HCT116 (cell line): ENCODE data around the gene DNAH10.

Source experiments
- CBX3 ChIP-seq: IDR thresholded peaks from 2 replicates; pipeline ENCODE4 v1.6.1; 2012; ENCODE audit warnings: low read depth
- CEBPB ChIP-seq: IDR thresholded peaks from 2 replicates; pipeline ENCODE4 v1.6.1; 2012; ENCODE audit warnings: low read depth
- CTCF ChIP-seq, 3 experiments: fragments of 200-600 bp in 1 of 3; sonication (generic) in 1 of 3; IDR thresholded peaks in 2 of 3; conservative IDR thresholded peaks in 1 of 3; 2 replicates each; pipeline ENCODE4 v1.5.1; 2012 to 2017; ENCODE audit warnings: low read depth in 2 of 3, low read length in 2 of 3, antibody characterized with exemption in 1 of 3, borderline replicate concordance in 1 of 3, control low read depth in 1 of 3, mild to moderate bottlenecking in 1 of 3, mixed read lengths in 1 of 3, mixed run types in 1 of 3, moderate library complexity in 1 of 3; ENCODE audit not compliant: insufficient read depth in 1 of 3
- ELF1 ChIP-seq: IDR thresholded peaks from 2 replicates; pipeline ENCODE4 v1.6.1; 2012; ENCODE audit warnings: low read depth, borderline replicate concordance
- EZH2 ChIP-seq: fragments of 200-600 bp; sonication (generic); IDR thresholded peaks from 2 replicates; pipeline ENCODE4 v1.6.1; 2017; ENCODE audit warnings: antibody characterized with exemption, mixed run types
- FOSL1 ChIP-seq: IDR thresholded peaks from 2 replicates; pipeline ENCODE4 v1.6.1; 2012; ENCODE audit warnings: low read depth
- JUND ChIP-seq: IDR thresholded peaks from 2 replicates; pipeline ENCODE4 v1.6.1; 2012
- MAX ChIP-seq: IDR thresholded peaks from 2 replicates; pipeline ENCODE4 v1.6.1; 2012
- POLR2A ChIP-seq: IDR thresholded peaks from 2 replicates; pipeline ENCODE4 v1.7.0; 2011; ENCODE audit warnings: borderline replicate concordance; ENCODE audit not compliant: insufficient read depth, insufficient read length; ENCODE audit errors: extremely low read depth
- POLR2AphosphoS5 ChIP-seq: IDR thresholded peaks from 2 replicates; pipeline ENCODE4 v1.6.1; 2011; ENCODE audit warnings: mild to moderate bottlenecking, low read depth, low read length, moderate library complexity
- RAD21 ChIP-seq: IDR thresholded peaks from 2 replicates; pipeline ENCODE4 v1.6.1; 2012; ENCODE audit warnings: low read depth, mild to moderate bottlenecking
- YY1 ChIP-seq: IDR thresholded peaks from 2 replicates; pipeline ENCODE4 v1.6.1; 2011; ENCODE audit warnings: low read length, low read depth, moderate library complexity, mild to moderate bottlenecking; ENCODE audit not compliant: insufficient replicate concordance; ENCODE audit errors: extremely low read depth
- TF ChIP-seq, protein P1 (sequence below): IDR thresholded peaks from 2 replicates; pipeline ENCODE4 v1.6.1; 2012; ENCODE audit warnings: low read depth
- TF ChIP-seq, protein P2 (sequence below): IDR thresholded peaks from 2 replicates; pipeline ENCODE4 v1.6.1; 2012

- TF ChIP-seq CTCF (IDR thresholded peaks at IDR 0.05 in 2 of 3, conservative IDR thresholded peaks at IDR 0.05 in 1 of 3; ENCODE audit: borderline replicate concordance in 1 of 3, insufficient read depth in 1 of 3, low read depth in 2 of 3, low read length in 2 of 3), result no peak
- no peak for TF ChIP-seq POLR2A
- TF ChIP-seq ELF1, result no peak
- TF ChIP-seq MAX, result no peak
- TF ChIP-seq EZH2, result no peak
- TF ChIP-seq CEBPB, result no peak
- TF ChIP-seq, protein P1, sequence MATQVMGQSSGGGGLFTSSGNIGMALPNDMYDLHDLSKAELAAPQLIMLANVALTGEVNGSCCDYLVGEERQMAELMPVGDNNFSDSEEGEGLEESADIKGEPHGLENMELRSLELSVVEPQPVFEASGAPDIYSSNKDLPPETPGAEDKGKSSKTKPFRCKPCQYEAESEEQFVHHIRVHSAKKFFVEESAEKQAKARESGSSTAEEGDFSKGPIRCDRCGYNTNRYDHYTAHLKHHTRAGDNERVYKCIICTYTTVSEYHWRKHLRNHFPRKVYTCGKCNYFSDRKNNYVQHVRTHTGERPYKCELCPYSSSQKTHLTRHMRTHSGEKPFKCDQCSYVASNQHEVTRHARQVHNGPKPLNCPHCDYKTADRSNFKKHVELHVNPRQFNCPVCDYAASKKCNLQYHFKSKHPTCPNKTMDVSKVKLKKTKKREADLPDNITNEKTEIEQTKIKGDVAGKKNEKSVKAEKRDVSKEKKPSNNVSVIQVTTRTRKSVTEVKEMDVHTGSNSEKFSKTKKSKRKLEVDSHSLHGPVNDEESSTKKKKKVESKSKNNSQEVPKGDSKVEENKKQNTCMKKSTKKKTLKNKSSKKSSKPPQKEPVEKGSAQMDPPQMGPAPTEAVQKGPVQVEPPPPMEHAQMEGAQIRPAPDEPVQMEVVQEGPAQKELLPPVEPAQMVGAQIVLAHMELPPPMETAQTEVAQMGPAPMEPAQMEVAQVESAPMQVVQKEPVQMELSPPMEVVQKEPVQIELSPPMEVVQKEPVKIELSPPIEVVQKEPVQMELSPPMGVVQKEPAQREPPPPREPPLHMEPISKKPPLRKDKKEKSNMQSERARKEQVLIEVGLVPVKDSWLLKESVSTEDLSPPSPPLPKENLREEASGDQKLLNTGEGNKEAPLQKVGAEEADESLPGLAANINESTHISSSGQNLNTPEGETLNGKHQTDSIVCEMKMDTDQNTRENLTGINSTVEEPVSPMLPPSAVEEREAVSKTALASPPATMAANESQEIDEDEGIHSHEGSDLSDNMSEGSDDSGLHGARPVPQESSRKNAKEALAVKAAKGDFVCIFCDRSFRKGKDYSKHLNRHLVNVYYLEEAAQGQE, result no peak
- TF ChIP-seq RAD21, result no peak
- no peak for TF ChIP-seq YY1
- TF ChIP-seq POLR2AphosphoS5, result no peak
- no peak for TF ChIP-seq CBX3
- no peak for TF ChIP-seq JUND
- TF ChIP-seq FOSL1, result no peak
- TF ChIP-seq, protein P2, sequence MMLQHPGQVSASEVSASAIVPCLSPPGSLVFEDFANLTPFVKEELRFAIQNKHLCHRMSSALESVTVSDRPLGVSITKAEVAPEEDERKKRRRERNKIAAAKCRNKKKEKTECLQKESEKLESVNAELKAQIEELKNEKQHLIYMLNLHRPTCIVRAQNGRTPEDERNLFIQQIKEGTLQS, result no peak
These were observed at the start of gene DNAH10 for GRCh38 chr12:123761841-123762714.
